Raji (cell line): ENCODE data around the gene KLF13.

ENCODE experiments used
- POLR2A ChIP-seq: IDR thresholded peaks from 2 replicates; pipeline ENCODE4 v1.6.1; 2011; ENCODE audit warnings: low read depth, low read length, control low read depth; ENCODE audit not compliant: insufficient read depth

KLF13 gene

GRCh38 chr15:31296646-31297574 is 29.7 kb upstream of the KLF13 start:
- no peak for TF ChIP-seq POLR2A

GRCh38 chr15:31297575-31298456 is 28.8 kb upstream of the KLF13 start:
- TF ChIP-seq POLR2A = no peak

GRCh38 chr15:31298707-31299172 is 27.9 kb upstream of the KLF13 start:
- TF ChIP-seq POLR2A = no peak

DNA sequence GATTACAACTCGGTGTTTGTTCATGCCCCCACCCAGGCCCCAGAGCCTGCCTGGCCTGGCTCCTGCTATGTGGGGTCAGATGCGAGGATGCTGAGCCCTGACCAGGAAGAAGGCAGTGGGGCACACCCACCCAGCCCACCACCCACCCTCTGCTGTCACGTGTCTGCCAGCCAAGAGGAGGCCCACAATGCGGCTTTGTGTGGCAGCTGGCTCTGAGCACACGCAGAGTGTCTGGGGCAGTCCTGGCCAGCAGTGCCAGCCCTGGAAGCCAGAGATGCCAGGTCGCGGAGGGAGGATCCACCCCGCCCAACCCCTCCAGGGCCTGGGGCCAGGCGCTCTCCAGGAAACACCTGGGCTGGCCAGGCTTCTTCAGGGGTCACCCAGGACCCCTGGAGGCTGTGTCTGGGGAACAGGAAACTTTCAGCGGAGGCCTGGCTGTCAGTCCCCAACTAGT is 26.4 kb upstream of the KLF13 start:
- TF ChIP-seq POLR2A = no peak

DNA sequence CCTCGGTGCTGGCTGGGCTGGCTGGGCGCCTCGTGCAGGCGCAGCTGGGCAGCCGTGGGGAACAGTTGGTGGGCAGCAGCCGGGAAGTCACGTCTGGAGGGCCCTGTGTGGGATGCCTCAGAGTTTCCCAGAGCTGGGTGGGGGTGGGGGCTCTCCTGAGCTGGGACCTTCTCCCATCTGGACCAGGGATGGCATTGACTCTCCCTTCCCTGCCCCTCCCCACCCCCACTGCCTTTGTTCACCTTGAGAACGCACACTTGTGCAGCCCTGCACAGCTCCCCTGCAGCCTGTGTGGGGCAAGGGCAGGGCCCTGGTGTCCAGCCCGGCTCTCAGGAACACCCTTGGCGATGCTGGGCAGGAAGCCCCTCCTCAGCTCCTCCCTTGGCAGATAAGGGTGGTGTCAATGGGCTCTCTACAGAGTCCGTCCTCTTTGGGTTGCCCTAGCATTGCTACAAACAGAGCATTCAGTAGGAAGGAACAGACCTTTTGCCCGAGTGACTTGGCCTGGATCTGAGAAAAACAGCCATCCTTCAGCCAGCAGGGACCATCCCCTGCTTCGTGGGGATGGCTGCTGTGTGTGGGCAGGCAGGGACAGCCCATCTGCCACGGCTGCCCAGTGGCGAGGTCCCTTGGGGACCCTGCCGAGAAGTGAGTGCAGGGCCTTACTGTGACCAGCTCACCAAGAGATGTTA is 25.5 kb upstream of the KLF13 start:
- TF ChIP-seq POLR2A = no peak

- TF ChIP-seq POLR2A = no peak
These were observed 25.0 kb upstream of the KLF13 start for GRCh38 chr15:31301673-31301990.

DNA sequence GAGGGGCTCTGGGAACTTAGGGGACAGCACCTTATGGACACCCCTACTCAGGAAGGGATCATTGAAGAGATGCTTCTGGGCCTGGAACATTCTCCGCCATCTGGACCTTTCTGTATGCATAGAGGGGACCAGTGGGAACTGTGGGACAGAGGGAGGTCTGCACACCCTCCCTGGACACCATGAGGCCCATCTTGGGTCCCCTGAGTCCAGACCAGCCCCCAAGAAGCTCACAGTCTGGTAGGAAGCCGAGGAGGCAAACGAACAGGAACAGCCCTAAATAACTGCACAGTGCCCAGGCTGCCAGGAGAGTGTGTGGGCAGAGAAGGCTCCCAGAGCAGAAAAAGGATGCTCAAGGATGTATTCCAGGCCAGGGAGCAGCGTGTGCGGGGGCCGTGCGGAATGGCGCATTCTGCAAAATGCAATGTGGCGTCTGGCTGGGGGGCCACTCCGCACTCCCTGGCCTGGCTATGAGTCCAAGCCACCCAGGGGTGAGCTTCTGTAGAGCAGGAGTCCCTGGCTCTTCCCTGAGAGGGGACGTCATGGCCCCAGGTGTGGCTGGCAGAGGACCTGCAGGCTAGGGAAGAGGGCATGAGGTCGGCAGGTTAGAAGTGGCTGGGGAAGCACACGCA is 24.5 kb upstream of the KLF13 start:
- peak; percentile 38 for TF ChIP-seq POLR2A

DNA sequence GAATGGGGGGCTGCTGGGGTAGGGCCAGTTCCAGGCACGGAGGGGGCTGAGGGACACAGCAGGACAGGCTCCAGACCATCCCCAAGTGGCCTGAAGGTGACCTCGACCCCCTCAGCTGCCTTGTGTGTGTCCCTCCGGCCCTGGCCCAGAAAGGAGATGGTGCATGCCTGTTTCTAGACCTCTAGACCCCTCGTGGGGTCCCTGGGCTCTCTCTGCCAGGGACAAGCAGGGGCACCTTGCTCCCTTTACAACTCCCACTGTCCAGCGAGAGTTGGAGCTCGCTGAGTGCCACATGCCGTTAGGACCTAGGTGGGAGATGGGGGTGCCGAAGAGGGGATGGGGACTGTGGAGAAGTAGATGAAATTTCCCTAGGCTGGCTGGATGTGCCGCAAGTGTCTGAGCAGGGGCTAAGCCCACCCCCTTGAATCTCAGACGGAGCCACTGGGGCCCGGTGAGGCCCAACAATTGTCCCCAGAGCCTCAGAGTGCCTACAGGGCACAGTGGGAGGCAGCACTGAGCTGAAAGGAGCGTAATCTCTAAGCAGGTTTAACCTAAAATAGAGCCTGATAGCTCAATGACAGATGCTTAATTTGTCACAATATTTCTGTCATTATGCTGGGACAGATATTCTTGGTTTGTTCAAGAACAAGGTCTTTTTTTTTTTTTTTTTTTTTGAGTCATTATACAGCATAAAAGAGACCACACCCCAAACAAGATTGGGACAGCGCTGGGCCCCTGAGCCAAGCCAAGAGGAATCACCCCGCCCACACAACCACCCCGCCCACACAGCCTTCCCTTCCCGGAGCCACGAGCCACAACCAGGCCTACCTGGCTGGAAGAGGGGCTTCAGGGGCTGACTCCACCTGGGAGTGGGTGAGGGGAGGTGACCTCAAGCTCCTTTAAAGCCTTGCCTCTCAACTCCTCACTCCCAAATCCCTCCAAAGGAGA is 23.6 kb upstream of the KLF13 start:
- 0 out of 2 replicates have a peak, but pooled peaks have one; percentile 7 for TF ChIP-seq POLR2A

DNA sequence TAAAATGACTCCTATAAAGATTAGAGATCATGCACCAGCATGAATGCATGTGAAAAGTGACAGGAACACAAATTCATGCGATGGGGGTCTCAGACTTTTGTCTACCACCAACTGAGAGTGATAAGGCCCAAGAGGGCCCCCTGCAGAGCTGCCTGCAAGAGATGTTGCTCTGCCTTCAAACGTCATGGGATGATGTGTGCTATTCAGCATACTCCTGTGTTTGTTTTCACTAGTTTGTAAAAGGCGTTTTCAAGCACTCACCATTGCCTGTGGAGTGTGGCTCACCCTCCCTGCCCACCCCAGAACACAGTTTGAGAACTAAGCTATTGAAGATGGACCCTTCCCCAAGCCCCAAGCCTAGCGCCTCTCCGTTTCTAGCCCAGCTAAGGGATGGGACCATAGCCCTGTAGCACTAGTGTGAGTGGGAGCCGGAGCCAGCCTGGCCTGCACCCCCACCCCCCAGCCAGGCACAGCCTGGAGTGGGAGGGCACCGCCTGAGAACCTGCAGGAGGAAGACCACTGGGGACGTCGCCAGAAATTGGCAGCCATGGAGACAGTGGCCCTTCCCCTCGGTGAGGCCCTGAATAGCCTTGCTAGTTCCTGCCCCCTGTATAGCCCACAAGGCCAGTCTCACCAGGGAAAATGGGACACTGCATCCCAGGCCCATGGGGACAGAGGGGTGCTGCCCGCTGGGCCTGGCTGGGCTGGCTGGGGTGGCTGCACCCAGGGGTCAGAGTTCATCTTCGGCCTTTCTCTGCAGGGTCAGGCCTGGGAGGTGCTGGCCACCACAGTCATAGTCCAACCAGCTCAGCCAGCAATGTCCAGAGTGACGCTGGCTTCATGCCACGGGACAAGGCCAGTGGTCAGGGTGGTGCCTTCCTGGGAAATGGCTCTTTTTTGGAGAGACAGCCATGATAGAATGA is 22.6 kb upstream of the KLF13 start:
- TF ChIP-seq POLR2A = no peak

DNA sequence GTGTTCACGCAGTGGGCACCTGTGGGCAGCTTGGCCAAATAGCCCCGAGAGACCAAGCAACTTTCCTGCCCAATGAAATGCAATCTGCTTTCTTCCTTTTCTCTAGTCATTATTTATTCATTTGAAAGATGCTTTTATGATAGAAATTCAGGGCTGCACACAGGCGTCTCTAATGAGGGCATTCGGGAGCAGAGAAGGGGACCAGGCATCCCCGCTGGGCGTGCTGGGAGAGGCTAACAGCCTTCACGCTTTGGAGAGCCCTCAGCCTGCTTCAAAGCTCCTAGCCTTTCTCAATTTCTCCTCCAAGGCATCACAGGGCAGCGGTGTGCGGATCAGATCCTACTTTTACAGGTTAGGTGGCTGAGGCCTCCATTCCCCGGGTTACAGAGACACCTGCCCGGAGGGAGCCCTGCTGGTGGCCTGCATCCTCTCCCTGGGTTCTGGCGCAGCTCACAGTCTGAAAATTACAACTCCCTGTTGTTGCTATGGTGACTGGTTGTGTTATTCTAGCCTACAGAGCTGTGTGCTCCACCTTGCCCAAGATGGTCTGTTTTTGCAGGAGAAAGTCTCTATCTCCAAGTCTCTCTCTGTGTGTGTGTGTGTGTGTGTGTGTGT is 21.8 kb upstream of the KLF13 start:
- no peak for TF ChIP-seq POLR2A

- TF ChIP-seq POLR2A = no peak
These were observed 21.3 kb upstream of the KLF13 start for GRCh38 chr15:31305375-31305774.

DNA sequence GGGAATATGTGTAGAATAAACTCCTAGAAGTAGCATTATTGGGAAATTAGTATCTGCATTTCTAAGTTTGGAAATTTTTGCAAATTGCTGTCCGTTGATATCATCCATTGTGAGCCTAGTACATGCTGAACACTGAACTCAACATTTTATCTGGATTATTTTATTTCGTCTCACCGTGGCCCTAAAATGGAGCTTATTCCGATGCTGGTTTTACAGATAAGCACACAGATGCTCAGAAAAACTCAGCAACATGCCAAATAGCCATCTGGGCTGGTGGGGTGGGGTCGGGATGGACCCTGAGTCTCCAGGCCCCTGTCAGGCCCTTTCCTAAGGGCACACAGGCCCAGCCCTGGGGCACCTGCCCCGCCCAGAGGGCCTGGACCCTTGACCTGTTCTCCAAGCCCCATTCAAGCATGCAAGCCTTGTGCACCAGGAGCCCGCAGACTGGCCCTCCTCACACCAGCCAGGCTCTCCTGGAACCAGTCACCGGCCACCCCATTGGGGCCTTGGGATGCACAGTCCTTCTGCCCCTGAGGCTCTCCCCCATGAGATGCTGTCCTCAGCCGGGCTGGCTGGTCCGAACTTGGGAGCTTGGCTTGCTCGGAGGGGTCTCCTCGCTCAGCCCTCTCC is 20.7 kb upstream of the KLF13 start:
- TF ChIP-seq POLR2A = no peak
